ENCODE results near the gene DMBX1.

DMBX1 gene

DNA sequence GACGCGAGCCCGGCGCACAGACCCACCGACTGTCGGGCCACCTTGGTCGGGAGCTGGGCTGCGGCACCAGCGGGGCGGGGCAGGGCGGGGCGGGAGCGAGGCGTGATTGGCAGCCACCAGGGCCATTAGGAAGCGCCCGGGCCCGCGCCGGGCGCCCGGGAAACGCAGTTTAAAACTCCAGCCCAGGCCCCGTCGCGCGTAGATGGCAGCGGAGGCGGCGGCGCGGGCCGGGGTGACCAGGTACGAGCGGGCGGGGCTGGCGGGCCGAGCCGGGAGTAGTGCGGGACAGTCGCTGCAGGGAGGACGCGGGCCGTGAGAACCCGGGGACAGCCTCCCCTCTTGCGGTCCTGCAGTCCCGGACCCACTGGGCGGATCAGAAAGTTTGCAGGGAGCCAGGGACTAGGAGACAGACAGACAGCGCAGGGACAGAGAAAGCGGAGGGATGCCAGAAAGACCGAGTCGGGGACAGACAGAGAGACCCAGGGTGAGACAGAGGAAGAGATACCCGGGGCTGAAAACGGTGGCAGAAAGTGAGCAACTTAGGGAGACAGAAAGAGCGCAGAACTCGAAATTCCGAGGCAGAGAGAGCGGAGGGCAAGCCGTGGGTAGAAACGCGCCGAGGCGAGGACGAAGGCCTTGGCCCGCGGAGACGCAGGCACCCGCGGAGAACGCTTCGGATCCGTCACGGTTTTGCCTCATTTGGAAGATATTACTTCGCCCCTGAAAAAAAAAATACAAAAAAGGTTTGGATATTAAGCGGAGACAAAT is at the start of gene DMBX1:
TSS of gene DMBX1 (plus strand) at position 199 of the 768 bp plus-strand sequence. CDS start 17,175 bp downstream, outside the sequence.
- DNase-seq (ENCODE audit: low read depth) = no peak

DNA sequence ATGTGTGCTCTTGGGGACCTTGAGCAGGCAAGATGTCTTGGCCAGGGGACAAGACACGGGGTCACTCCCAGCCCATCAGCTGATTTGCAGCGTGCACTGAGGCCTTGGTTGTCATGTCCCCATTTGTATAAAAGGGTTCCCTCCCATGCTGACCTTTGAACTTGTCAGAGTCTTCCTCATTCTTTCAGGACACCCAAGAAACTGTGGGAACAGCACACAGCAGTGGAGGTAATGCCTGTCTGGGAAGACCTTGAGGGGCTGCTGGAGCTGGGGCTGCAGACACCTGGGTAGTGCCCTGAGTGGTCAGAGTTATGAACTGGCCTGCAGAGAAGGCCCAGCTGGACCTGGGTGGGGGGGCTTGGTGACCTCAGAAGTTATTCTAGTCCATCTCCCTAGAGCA is 49.2 kb upstream of the DMBX1 start:
- no peak for DNase-seq (ENCODE audit: low read depth)

DNA sequence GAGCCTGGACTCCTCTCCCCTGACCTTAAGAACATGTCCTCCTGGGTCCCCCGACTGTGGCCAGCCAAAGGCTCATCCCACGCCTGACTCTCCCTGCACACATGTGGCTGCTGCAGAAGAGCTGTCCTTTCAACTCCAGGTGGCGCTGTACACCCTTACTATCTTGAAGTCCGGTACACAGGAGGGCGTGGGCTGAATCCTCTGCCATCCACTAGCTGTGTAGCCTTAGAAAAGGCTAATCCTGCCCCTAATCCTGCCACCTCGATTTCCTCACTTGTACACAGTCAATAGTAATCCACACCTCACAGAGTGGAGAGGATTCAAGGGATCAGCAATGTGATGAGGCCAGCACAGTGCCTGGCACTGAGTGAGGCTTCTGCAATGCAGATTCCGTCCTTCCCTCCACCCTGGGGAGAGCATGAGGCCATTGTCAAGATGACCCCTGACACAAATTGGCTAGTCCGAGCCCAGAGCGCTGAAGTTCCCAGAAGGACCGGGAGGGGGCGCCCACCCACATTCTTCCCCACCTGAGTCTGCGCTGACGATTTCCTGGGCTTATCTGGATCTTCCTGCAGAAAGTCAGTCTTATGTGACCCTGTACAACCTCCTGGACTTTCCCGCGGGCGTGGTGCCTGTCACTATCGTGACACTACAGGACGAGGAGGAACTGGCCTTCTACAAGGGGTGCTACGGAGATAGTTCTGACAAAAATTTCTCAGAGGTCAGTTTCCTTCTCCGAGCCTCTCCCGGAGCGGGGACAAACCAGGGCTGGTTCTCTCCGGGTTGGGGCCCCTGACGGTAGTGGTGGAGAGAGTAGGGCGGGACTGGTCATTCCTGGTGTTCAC is 47.1 kb upstream of the DMBX1 start:
- DNase-seq (ENCODE audit: low read depth) = peak; percentile 20

DNA sequence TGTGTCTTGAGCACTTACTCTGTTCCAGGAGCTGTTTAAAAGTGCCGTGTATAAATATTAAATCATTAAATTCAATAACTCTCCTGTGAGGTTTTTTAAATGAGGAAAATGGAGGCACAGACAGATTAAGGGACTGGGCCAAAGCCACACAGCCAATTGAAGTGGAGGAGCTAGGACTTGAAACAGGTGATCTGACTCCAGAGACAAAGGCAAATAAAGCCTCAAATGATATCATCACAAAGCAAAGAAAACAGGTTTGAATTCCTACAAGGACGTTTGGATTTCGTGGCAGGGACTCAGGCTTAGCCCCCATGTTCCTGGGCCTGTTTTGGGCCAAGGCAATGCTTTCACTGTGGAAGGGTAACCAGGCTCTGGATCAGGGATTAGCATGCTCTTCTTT is 45.2 kb upstream of the DMBX1 start:
- no peak for DNase-seq (ENCODE audit: low read depth)

DNA sequence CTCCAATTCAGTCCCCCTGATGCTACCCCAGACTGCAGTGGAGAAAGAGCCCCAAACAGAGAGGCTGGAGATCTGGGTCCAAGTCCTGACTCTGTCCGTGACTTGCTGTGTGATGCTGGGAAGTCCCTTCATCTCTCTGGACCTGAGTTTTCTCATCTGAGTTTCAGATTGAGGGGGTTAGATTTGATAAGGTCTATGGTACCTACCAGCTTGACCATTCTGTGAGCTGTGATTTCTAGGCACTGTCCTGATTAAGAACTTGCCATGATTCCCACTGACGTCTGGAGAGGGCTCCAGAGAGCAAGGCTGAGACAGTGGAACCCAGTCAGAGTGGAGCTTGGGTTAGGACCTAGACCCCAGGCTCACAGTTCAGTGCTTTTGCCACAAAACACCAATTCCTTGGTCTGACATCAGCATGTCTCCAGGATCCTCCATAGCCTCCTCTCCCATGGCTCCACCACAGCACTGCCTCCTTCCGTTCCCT is 43.8 kb upstream of the DMBX1 start:
- DNase-seq (ENCODE audit: low read depth) = no peak

DNA sequence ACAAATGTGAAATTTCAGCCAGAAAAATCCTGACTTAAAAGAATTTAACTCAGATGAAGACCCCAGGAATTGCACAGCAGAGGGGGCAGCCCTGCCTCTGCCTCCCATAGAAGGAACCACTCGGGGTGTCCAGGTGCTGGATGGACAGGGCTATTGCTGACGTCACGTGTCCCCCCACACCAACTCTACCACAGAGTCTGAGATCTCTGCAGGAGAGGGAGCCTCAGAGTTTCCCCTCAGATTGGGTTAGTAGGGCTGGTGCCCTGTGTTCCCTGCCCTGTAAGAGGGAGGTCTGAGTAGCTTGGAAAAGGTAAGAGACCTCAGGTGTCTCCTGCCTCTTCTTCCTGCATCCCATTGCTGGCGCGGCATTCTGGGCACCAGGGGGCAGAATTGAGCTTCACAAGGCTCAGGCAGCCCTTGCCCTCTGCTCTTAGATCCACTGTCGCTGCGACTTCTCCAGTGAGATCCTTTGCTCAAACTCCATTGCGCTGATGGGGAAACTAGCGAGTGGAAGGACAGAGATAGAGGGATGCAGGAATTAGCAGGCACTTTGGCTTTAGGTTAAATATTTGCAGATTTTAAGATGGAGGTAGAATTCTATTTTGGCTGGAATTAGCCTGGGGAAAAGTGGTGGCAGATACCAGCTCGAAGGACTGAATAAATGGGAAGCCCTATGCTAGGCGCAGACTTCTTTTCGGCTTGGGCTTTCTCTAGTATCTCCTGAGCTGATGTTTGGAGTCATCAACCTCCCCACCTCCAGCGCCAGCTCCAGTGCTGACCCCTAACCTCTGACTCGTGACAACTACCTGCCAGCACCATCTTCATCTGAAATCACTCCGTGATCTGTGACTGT is 42.8 kb upstream of the DMBX1 start:
- peak; percentile 28 for DNase-seq (ENCODE audit: low read depth)

DNA sequence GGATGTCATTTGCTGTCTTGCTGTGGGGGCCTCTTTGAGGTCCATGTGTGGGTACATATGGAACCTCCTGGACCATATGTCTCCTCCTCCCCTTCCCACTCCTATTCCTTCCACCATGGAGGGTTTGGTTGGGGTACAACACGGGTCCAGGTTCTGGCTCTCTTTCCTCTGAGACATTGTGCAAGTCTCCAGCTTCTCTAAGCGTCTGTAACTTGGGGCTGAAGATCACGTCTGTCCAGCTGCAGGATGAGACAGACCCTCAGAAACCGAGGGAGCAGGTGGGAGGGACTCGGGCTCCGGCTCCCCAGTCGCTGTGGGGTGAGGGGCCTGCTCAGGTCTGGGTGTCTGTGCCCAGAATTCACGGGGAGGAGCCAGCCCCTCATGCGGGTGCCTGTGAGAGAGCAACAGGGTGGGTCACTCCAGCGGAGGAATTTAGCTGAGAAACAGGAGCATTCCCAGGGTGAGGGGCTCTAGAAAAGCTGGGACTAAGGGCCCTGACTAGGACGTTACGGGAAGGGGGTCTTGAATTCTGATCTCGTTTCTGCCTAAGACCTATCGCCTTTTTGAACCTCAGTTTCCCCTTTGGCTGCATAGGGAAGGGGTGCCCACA is 42.0 kb upstream of the DMBX1 start:
- no peak for DNase-seq (ENCODE audit: low read depth)

DNA sequence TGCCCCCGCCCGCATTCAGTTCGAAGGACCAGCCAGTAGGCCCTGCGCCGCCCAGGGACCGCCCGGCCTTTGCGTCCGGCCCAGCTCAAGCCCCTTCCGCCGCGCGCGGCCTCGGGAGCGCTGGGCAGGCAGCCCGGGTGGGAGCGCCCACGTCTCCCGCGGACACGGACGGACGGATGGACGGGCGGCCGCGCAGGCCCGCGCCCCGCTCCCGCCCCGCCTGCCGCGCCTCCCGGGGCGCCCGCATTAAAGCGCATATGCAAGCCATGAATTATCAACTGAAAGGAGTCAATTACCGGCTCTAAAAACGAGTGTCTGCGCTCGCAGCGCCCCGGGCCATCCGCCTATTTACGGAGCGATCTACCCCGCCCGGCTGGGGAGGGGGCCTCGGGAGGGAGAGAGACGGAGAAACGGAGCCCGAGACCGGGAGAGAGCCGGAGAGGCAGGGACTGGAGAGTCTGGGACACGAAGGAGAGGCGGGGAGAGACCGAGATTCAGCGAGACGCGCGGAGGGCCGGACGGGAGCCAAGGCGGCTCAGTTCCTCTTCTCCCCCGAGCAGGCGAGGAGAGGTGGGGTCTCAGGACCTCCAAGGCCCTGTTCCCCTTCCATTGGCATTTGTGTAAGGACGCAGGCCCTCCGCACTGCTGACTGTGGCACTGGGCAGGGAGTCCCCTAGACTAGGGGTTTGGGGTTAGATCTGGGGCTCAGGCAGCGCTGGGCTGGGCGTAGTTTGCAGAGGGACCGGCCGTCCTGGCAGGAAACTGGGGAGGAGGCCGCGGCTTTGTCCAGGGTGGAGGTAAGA is 41.3 kb upstream of the DMBX1 start:
- no peak for DNase-seq (ENCODE audit: low read depth)

DNA sequence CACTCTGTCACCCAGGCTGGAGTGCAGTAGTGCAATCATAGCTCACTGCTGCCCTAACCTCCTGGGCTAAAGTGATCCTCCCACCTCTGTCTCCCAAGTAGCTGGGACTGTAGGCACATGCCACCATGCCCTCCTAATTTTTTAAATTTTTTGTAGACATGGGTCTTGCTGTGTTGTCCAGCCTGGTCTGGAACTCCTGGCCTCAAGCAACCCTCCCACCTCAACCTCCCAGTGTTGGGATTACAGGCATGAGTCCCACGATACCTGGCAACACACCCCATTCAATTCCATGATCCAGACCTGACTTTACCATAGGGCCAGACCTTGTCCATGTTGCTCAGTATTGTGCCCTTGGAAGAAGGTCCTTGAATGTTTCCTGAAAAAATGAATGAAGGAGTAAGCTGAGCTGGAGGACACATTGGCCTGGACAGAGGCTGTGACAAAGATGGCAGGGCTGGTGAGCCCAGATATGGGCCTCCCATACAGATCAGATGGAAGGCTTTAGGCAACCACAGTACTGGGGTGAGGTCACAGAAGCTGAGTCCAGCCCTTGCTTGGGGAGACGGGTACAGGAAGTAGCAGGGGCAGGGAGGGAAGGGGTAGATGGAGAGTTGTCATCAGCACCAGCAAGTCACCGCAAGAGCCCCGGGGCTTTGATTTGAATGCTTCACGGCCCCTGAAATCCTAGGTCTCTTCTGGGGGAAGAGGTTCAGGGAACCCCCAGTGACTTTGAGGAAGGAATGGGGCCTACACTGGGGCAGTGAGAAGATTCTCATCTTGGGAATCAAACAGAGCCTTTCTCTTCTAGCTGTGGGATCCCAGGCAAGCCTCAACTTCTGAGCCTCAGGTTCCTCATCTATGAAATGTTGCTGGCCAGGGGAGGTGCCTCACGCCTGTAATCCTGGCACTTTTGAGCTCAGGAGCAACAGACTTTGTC is 40.1 kb upstream of the DMBX1 start:
- DNase-seq (ENCODE audit: low read depth) = no peak

DNA sequence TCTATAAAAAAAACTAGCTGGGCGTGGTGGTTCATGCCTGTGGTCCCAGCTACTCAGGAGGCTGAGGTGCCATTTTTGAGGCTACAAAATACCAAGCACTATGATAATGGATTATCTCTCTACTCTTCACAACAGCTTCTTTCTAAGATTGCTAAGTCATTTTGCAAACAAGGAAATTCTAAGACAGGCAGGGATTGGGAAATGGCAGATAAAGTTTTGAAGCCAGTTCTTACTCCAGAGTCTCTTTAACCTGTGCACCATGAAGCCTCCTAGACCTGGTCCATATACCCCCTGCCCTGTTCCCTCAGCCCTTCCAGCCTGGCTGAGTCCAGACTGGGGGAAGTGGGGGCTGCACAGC is 39.5 kb upstream of the DMBX1 start:
- no peak for DNase-seq (ENCODE audit: low read depth)

DNA sequence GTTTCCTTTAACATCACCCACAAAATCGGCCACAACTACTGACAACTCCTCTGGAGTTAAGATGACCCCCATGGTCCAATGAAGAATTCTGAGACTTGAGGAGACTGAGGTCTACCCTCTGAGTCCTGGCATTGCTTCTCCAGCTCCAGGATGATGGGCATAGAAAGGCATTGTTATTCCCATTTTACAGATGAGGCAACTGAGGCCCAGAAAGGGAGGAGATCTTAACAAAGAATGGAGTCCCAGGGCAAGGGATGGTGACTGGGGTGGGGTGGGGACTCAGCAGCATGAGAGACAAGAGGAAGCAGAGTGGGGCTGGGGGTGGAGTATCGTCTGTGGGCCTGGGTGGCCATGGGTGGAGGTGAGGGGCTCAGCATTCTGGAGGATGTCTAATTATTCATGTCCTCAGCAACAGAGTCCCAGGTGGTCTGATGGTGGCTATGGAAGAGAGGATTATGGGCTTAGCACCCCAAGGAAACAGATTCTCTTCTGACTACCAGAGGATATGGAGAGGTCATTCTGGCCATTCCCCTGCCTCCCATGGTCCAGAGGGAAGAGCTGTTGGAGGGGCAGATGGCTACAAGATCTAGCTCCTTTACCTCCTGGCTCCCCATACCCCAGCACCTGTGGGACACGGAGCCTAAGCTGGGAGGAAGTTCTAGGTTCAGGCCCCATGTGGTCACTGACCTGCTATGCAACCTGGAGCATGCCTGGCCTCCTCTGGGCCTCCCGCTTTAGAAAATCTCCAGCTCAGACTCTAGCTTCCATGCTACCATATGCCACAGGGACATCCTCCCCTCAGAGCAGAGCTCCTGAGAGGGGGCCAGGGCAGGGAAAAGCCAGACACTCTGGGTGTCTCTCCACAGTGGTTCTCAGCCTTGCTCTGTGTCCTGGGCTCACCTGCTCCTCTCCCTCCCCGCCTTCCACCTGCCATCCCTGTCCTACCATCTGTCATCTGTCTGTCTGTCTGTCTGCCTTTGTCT is 37.4 kb upstream of the DMBX1 start:
- DNase-seq (ENCODE audit: low read depth) = no peak

DNA sequence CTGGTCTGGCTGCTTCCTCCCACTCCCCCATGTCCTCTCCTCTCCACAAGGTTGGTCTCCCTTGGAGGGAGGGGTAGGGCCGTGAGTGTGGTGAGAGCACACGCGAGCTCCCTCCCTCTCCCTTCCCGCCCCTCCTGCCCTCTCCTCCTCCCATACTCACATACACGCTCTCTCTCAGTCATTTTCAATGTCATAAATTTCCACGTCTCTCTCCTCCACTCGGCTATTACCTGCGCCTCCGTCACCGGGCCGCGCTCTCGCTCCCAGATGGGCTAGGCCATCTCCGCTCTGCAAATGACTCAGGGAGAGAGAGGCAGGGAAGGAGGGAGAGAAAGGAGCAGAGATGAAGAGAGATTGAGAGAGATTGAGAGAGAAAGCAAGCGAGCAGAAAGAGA is 36.7 kb upstream of the DMBX1 start:
- DNase-seq (ENCODE audit: low read depth) = no peak

DNA sequence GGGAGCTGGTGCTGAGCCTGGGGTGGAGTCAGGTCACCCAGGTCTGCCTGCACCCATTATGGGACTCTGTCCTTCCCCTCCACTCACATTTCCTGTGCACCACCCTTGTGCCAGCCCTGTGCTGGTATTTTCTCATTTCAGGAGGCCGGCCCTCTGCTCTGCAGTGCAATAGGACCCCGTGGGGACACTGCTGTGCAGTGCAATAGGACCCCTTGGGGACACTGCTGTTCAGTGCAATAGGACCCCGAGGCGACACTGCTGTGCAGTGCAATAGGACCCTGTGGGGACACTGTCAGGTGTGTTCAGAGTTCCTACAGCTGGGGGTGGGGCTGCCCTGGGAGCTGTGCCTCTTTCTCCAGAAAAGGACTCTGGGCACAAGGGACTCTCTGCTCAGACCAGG is 36.2 kb upstream of the DMBX1 start:
- no peak for DNase-seq (ENCODE audit: low read depth)

DNA sequence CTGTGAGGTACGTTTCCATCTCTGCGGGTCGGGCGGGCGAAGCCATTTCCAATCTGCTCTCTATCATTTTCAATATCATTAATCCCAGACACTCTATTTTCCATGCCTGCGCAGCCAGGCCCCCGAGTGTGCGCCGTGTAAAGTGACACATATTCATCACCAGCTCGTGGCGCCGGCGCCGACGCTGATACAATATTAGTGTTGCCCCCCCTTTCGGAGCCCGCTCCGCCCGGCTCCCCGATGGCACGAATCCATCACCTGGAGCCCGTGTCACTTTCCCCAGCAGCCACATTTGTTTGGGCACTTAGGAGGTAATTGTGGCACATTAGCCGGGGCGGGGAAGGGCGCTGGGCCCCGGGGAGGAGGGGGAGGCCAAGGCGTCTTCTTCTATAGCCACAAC is 33.7 kb upstream of the DMBX1 start:
- DNase-seq (ENCODE audit: low read depth) = no peak

DNA sequence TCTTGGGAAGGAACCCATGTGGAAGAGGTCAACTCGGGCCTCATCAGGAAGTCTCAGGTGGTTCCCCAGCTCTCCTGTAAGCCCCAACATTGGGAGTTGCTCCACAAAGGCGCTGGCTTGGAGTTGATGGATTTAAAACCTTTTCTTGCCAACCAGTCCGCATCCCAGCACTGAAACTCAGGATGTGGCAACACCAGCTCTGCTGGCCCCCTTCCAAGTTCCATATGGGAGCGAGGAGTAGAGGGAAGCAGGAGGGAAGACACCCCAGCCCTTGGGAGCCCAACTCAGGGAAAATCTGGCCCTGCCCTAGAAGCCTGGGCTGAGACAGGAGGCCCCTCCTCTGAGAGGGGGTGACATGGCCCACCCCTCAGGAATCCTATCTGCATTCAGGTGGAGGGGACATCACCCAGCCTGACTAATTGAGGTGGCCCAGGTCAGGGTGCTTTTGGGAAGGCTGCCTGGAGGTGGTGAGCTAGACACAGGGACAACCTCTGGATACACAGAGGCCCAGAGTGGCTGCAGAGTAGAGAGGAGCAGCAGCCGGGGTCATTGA is 33.1 kb upstream of the DMBX1 start:
- no peak for DNase-seq (ENCODE audit: low read depth)

DNA sequence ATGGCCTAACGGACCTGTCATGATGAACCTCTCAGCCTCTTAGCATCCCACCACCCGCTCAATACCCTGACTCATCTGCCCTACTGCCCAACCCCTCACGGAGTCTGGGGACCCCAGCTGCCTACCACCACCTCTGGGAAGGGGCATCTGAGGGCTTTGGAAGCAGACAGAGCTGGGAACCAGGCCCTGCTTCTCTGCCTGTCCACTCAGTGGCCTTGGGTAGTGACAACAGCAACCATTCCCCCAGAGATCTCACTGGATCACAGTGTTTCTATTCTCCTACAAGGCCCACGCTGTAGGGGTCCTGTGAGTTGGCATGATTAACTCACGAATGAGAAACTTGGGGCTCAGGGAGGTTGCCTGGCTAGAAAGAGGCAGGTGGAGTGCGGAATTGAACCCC is 32.5 kb upstream of the DMBX1 start:
- no peak for DNase-seq (ENCODE audit: low read depth)

DNA sequence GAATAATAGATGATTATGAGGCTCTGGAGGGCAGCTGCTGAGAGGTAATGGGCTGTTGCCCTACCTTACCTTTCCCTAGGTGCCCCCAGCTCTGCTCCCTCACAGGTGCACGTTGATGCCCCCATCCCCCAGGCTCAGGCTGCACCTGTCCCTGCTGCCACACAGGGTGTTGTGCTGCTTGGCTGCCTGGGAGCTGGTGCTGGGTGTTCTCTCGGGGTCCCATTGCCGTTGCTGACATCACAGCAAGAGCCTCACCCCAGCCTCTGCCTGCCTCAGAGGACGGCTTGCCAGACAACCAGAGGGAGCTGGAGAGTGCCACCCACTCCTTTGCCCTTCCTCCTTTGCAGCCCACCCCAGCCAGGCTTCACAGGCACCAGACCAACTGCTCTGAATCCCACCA is 31.4 kb upstream of the DMBX1 start:
- no peak for DNase-seq (ENCODE audit: low read depth)

DNA sequence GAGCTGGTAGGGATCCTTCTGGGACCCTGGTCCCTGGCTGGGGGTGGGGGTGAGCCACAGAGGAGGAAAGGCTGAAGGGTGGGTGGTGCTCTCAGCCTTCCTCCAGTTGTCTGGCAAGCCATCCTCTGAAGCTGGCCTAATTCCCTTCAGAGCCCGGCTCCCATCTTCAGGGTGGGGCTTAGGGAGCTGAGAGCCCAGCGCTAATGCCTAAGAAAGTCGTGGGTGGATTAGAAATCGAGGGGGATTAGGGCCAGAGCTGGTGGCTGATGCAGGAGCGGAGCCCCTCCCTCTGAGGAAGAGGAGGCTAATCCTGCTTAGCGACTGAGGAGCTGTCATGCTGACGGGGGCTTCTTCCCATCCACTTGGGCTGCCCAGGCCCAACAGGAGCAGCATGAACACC is 30.8 kb upstream of the DMBX1 start:
- DNase-seq (ENCODE audit: low read depth) = no peak

Measured in T-helper 22 cell (primary cell).